Endothelial cell of umbilical vein (primary cell): ENCODE data around the gene REC8. TPM values are rescaled to one million over a fixed set of nuclear protein-coding genes. Genes with fewer than 3 reads are reported as not detected.

Experiments
- BruUV-seq: library from RNA; stranded (reverse); fragments of 400-500 nt; replicated peaks from 2 replicates; lab custom pipeline; 2021; lab: Mats Ljungman, UMichigan
- CTCF ChIA-PET: fragments of 300-600, 350-600 bp; sonication (Branson Sonifier 250); formaldehyde crosslinking; loops from one replicate; lab custom pipeline; 2021; ENCODE audit warnings: antibody characterized with exemption, inconsistent platforms; lab: Charles Lee
- POLR2A ChIA-PET: fragments of 300-600, 350-600 bp; sonication (Branson Sonifier 250); formaldehyde crosslinking; loops from one replicate; lab custom pipeline; 2021; ENCODE audit warnings: antibody characterized with exemption, inconsistent platforms; lab: Charles Lee
- DNase-seq: peaks from one replicate; pipeline ENCODE4 v3.0.0-alpha.2; 2011; ENCODE audit warnings: low read depth, low spot score
- FAIRE-seq: peaks from 2 replicates; lab custom pipeline; 2011; peaks lifted over from hg19 to GRCh38; lab: Jason Lieb, UNC
- H2AFZ ChIP-seq: 2 replicates; pipeline ENCODE4 v1.6.0; 2012; ENCODE audit warnings: low read depth, low read length, control low read depth, inconsistent platforms
- H3K27ac ChIP-seq: 2 replicates; pipeline ENCODE4 v1.5.1; 2011; ENCODE audit warnings: low read depth, mild to moderate bottlenecking, control low read depth, low read length, moderate library complexity; ENCODE audit not compliant: insufficient read depth
- H3K27me3 ChIP-seq, 2 experiments: 2 replicates each; pipeline versions ENCODE4 v1.6.0 to v1.6.1; 2011; ENCODE audit warnings: low read length in 2 of 2, mixed read lengths in 1 of 2; ENCODE audit not compliant: control insufficient read depth in 2 of 2, insufficient read depth in 2 of 2
- H3K36me3 ChIP-seq, 2 experiments: 2 replicates in 1 of 2; 3 replicates in 1 of 2; pipeline ENCODE4 v1.5.1; 2011; ENCODE audit warnings: low read length in 2 of 2, mild to moderate bottlenecking in 1 of 2, moderate library complexity in 1 of 2; ENCODE audit not compliant: control insufficient read depth in 2 of 2, insufficient read depth in 2 of 2; ENCODE audit errors: extremely low read depth in 1 of 2
- H3K4me1 ChIP-seq: 3 replicates; pipeline ENCODE4 v1.5.1; 2011; ENCODE audit warnings: mild to moderate bottlenecking, low read length; ENCODE audit not compliant: control insufficient read depth, insufficient read depth; ENCODE audit errors: extremely low read depth
- H3K4me2 ChIP-seq: 2 replicates; pipeline ENCODE4 v1.6.1; 2011; ENCODE audit warnings: low read length, control low read depth, mixed read lengths; ENCODE audit not compliant: insufficient read depth
- H3K4me3 ChIP-seq, 3 experiments: fragments of 200-600 bp in 1 of 3; sonication (generic), shearing (Covaris generic) in 1 of 3; replicated peaks in 1 of 3; 2 replicates each; pipeline ENCODE4 v1.5.1; 2011 to 2016; ENCODE audit warnings: control low read depth in 3 of 3, low read length in 3 of 3, mild to moderate bottlenecking in 2 of 3, inconsistent platforms in 1 of 3, low read depth in 1 of 3, moderate library complexity in 1 of 3; ENCODE audit not compliant: insufficient read depth in 1 of 3
- H3K79me2 ChIP-seq: 2 replicates; pipeline ENCODE4 v1.6.0; 2012; ENCODE audit warnings: low read length, inconsistent platforms; ENCODE audit not compliant: control insufficient read depth, insufficient read depth
- H3K9ac ChIP-seq: replicated peaks from 2 replicates; pipeline ENCODE3; 2011; ENCODE audit warnings: low read length, control low read depth; ENCODE audit not compliant: insufficient read depth; ENCODE audit errors: extremely low read depth
- H3K9me1 ChIP-seq: replicated peaks from 3 replicates; pipeline ENCODE4 v1.6.0; 2011; ENCODE audit warnings: mild to moderate bottlenecking, low read length; ENCODE audit not compliant: control insufficient read depth, insufficient read depth; ENCODE audit errors: extremely low read depth
- H3K9me3 ChIP-seq: replicated peaks from 2 replicates; pipeline ENCODE4 v1.5.1; 2012; ENCODE audit warnings: low read length, inconsistent platforms; ENCODE audit not compliant: control insufficient read depth, insufficient read depth
- H4K20me1 ChIP-seq: replicated peaks from 2 replicates; pipeline ENCODE3; 2011; ENCODE audit warnings: mild to moderate bottlenecking, low read length; ENCODE audit not compliant: control insufficient read depth, insufficient read depth; ENCODE audit errors: extremely low read depth
- CTCF ChIP-seq, 2 donors: IDR thresholded peaks; 1 replicate in 1 of 2; 2 replicates in 1 of 2; pipeline ENCODE4 v1.5.1; 2011; ENCODE audit warnings: low read length in 2 of 2, mild to moderate bottlenecking in 2 of 2, moderate library complexity in 2 of 2, control low read depth in 1 of 2, inconsistent platforms in 1 of 2, low read depth in 1 of 2; ENCODE audit not compliant: insufficient read depth in 1 of 2; ENCODE audit errors: extremely low read depth in 1 of 2
- EZH2 ChIP-seq: IDR thresholded peaks from 2 replicates; pipeline ENCODE4 v1.6.1; 2012; ENCODE audit warnings: borderline replicate concordance, low read depth, mild to moderate bottlenecking, moderate library complexity, low read length, inconsistent platforms; ENCODE audit not compliant: severe bottlenecking
- FOS ChIP-seq: IDR thresholded peaks from 2 replicates; pipeline ENCODE4 v1.6.1; 2011; ENCODE audit warnings: mild to moderate bottlenecking, low read length, moderate library complexity, borderline replicate concordance; ENCODE audit not compliant: insufficient read depth
- GATA2 ChIP-seq: IDR thresholded peaks from 2 replicates; pipeline ENCODE4 v1.7.0; 2011; ENCODE audit warnings: low read depth, mild to moderate bottlenecking, moderate library complexity, mixed read lengths, low read length; ENCODE audit not compliant: insufficient read length, insufficient read depth
- JUN ChIP-seq: IDR thresholded peaks from 2 replicates; pipeline ENCODE4 v1.6.1; 2011; ENCODE audit warnings: borderline replicate concordance, low read depth; ENCODE audit not compliant: insufficient read length, insufficient read depth
- MAX ChIP-seq: IDR thresholded peaks from 2 replicates; pipeline ENCODE4 v1.6.1; 2011; ENCODE audit not compliant: insufficient read depth, insufficient read length
- MYC ChIP-seq: IDR thresholded peaks from one replicate; pipeline ENCODE4 v1.6.1; 2011; ENCODE audit warnings: mild to moderate bottlenecking, low read depth, low read length
- POLR2A ChIP-seq: IDR thresholded peaks from 2 replicates; pipeline ENCODE4 v1.6.1; 2012; ENCODE audit warnings: low read depth, mild to moderate bottlenecking, control low read depth, low read length
- POLR2AphosphoS5 ChIP-seq: IDR thresholded peaks from 2 replicates; pipeline ENCODE4 v1.6.1; 2012; ENCODE audit warnings: low read depth, mild to moderate bottlenecking, control low read depth, low read length, moderate library complexity; ENCODE audit not compliant: insufficient read depth
- dilution Hi-C: fragments of 300-500 bp; cut with MboI; formaldehyde crosslinking; loops from one replicate; pipeline ENCODE4 v1.15.0; 2019; ENCODE audit warnings: low sequenced_read_pairs; ENCODE audit not compliant: extremely low pct_ligation_motif_present
- intact Hi-C: fragments of 100-400 bp; cut with micrococcal nuclease; formaldehyde crosslinking; loops from one replicate; pipeline ENCODE4 v1.10.0; 2022
- polyA plus RNA-seq, 4 experiments: library from polyadenylated mRNA; depleted of rRNA in 3 of 4; stranded (reverse) in 3 of 4; unstranded in 1 of 4; fragments of >200 nt; gene quantifications; 2 replicates each; pipeline versions ENCODE4 v1.2.1 to v1.2.3, GENCODE V29; 2011 to 2012; ENCODE audit warnings: missing spikeins in 1 of 4
- total RNA-seq: library from RNA; stranded (reverse); gene quantifications from 2 replicates; pipeline ENCODE4 v1.2.3, GENCODE V29; 2021

Gene REC8
- total and polyA plus RNA-seq, 2 donors (not counting 3 experiments of a cell fraction or from before 2014, with no cell fraction given) = 12.5 to 33.6 TPM

- H3K9me3 ChIP-seq = no peaks in the 10 kb centered on the region
- no TSS peak for BruUV-seq
- peaks cover 2 to 4% of the 10 kb centered on the region in 2 experiments for H3K36me3 ChIP-seq
- peaks cover 46% of the 10 kb centered on the region for H3K79me2 ChIP-seq
- H3K4me3 ChIP-seq = no peak overlapping the region
- H3K4me2 ChIP-seq = no peak overlapping the region
- POLR2A ChIA-PET = no interaction called here
- CTCF ChIA-PET = interaction anchor here (0.9 to 2.7 kb wide), 4 partner anchors 9 to 89 kb away, joined by 3 to 14 read pairs (median 7); partner anchors contain the start of gene TINF2
- no peak for TF ChIP-seq JUN
- intact Hi-C loops (loop anchor here (5.0 kb wide), 1 partner anchor 162 kb away; no protein-coding TSS in a partner anchor), dilution Hi-C loops (no loop called here)
- no peak for FAIRE-seq
- no peak for DNase-seq
- H3K27ac ChIP-seq = no peak overlapping the region
- H3K27me3 ChIP-seq = no peaks in the 10 kb centered on the region
- H3K9me1 ChIP-seq = no peaks in the 10 kb centered on the region
- H3K9ac ChIP-seq = no peak overlapping the region
- peaks cover 5% of the 10 kb centered on the region for H3K4me1 ChIP-seq
- H4K20me1 ChIP-seq = no peaks in the 10 kb centered on the region
- H2AFZ ChIP-seq = no peak overlapping the region
These were observed 47.2 kb downstream of the REC8 start for GRCh38 chr14:24219080-24219479.

GRCh38 chr14:24219521-24219920, 47.6 kb downstream of the REC8 start:
- ChIA-PET CTCF (interaction anchor here (0.9 to 2.7 kb wide), 4 partner anchors 8 to 89 kb away, joined by 3 to 14 read pairs (median 7); partner anchors contain the start of gene TINF2), POLR2A (no interaction called here)
- BruUV-seq = no TSS peak
- DNase-seq (no peak), FAIRE-seq (no peak)
- Histone ChIP-seq H3K27me3 (no peaks in the 10 kb centered on the region), H3K36me3 (peaks cover 2 to 4% of the 10 kb centered on the region in 2 experiments), H3K79me2 (peaks cover 48% of the 10 kb centered on the region), H3K4me2 (no peak overlapping the region), H3K4me3 (no peak overlapping the region), H4K20me1 (no peaks in the 10 kb centered on the region), H3K9me3 (no peaks in the 10 kb centered on the region), H3K4me1 (peaks cover 8% of the 10 kb centered on the region), H3K27ac (no peak overlapping the region), H3K9me1 (no peaks in the 10 kb centered on the region), H3K9ac (no peak overlapping the region), H2AFZ (no peak overlapping the region)
- intact Hi-C loops = loop anchor here (5.0 kb wide), 1 partner anchor 162 kb away; no protein-coding TSS in a partner anchor
- TF ChIP-seq FOS (no peak), MAX (no peak), POLR2AphosphoS5 (no peak), GATA2 (no peak), JUN (no peak), CTCF (IDR thresholded peaks at IDR 0.05; ENCODE audit: extremely low read depth in 1 of 2, insufficient read depth in 1 of 2, low read depth in 1 of 2, low read length in 2 of 2) (no peak), POLR2A (no peak), EZH2 (no peak), MYC (no peak)
- dilution Hi-C loops = no loop called here
